Astrocyte of the spinal cord (primary cell): ENCODE results near the gene OR10AG1.

Experiments
- DNase-seq: peaks from one replicate; pipeline ENCODE4 v3.0.0; 2011; ENCODE audit warnings: low read depth, low spot score
- H3K4me3 ChIP-seq: 2 replicates; pipeline ENCODE4 v1.5.1; 2011; ENCODE audit warnings: low read depth, mild to moderate bottlenecking, low read length, moderate library complexity
- CTCF ChIP-seq: IDR thresholded peaks from 2 replicates; pipeline ENCODE4 v1.5.1; 2012; ENCODE audit warnings: low read depth, mild to moderate bottlenecking, low read length, inconsistent platforms
- in situ Hi-C: cut with HindIII; loops from 2 replicates; pipeline ENCODE4 v1.10.0; 2017; ENCODE audit warnings: low sequenced_read_pairs

Gene OR10AG1

GRCh38 chr11:55969845-55970244 lies at the start of gene OR10AG1:
Gene OR10AG1, minus strand, starts transcription at chr11:55969945. Its CDS starts 38 bp downstream, at chr11:55969907.
- no peak for DNase-seq
- in situ Hi-C loops, result no loop called here
- H3K4me3 ChIP-seq, result no peak within 1 kb of the TSS
- no peak for TF ChIP-seq CTCF

GRCh38 chr11:56013805-56014204 lies 44.1 kb upstream of the OR10AG1 start:
- no peak overlapping the region for H3K4me3 ChIP-seq
- DNase-seq, result no peak
- in situ Hi-C loops, result no loop called here
- no peak for TF ChIP-seq CTCF

- H3K4me3 ChIP-seq, result no peak overlapping the region
- no peak for DNase-seq
- TF ChIP-seq CTCF, result no peak
- in situ Hi-C loops, result no loop called here
Observed at GRCh38 chr11:56010716-56011115, 41.0 kb upstream of the OR10AG1 start.

- in situ Hi-C loops, result no loop called here
- no peak within 1 kb of the TSS for H3K4me3 ChIP-seq
- DNase-seq, result no peak
- TF ChIP-seq CTCF, result no peak
Observed at GRCh38 chr11:55994525-55994924, 24.8 kb upstream of the OR10AG1 start, which contains the start of gene OR5F1. Gene OR5F1, minus strand, starts transcription at chr11:55994625. Its CDS starts 0 bp downstream, at chr11:55994625.

GRCh38 chr11:55970935-55971334 lies 1.2 kb upstream of the OR10AG1 start:
- H3K4me3 ChIP-seq, result no peak overlapping the region
- in situ Hi-C loops, result no loop called here
- no peak for TF ChIP-seq CTCF
- no peak for DNase-seq

GRCh38 chr11:55967914-55968313 lies 1.8 kb downstream of the OR10AG1 start:
- DNase-seq, result no peak
- in situ Hi-C loops, result no loop called here
- TF ChIP-seq CTCF, result no peak
- H3K4me3 ChIP-seq, result no peak overlapping the region

GRCh38 chr11:55966391-55966790 lies 3.4 kb downstream of the OR10AG1 start:
- TF ChIP-seq CTCF, result no peak
- no peak overlapping the region for H3K4me3 ChIP-seq
- in situ Hi-C loops, result no loop called here
- no peak for DNase-seq
